ENCODE results near the gene OTOA. TPM values are rescaled to one million over a fixed set of nuclear protein-coding genes. Genes with fewer than 3 reads are reported as not detected.

OTOA gene
- total and polyA plus RNA-seq, 2 donors from 2014 or later: 0.13 to 0.39 TPM

GRCh38 chr16:21703156-21703555 is 39.4 kb downstream of the OTOA start:
- H3K9me3 ChIP-seq (ENCODE audit: control insufficient read depth in 2 of 3, insufficient read depth in 1 of 3, low read length in 3 of 3): no peaks in the 10 kb centered on the region
- FAIRE-seq (no peak), DNase-seq (no peak)
- no peak overlapping the region for H3K27ac ChIP-seq (ENCODE audit: low read depth in 2 of 2, low read length in 2 of 2)
- TF ChIP-seq CTCF (IDR thresholded peaks at IDR 0.05; ENCODE audit: borderline replicate concordance, extremely low read depth, insufficient read depth): no peak
- no peak overlapping the region for H3K4me3 ChIP-seq (ENCODE audit: low read length in 3 of 3)
- intact Hi-C loops (cut with DNase I): no loop called here
- H3K9ac ChIP-seq (ENCODE audit: low read length in 3 of 3): no peak overlapping the region
- H3K4me1 ChIP-seq (ENCODE audit: control insufficient read depth in 2 of 3, insufficient read depth in 2 of 3, low read depth in 1 of 3, low read length in 3 of 3): no peaks in the 10 kb centered on the region
- H3K27me3 ChIP-seq (ENCODE audit: control insufficient read depth, insufficient read depth, low read length): no peaks in the 10 kb centered on the region
- no peaks in the 10 kb centered on the region for H3K36me3 ChIP-seq (ENCODE audit: control insufficient read depth in 2 of 3, insufficient read depth in 3 of 3, low read length in 3 of 3)

GRCh38 chr16:21703589-21704174 is 39.9 kb downstream of the OTOA start:
- Histone ChIP-seq H3K27me3 (ENCODE audit: control insufficient read depth, insufficient read depth, low read length) (no peaks in the 10 kb centered on the region), H3K27ac (ENCODE audit: low read depth in 2 of 2, low read length in 2 of 2) (no peak overlapping the region), H3K9ac (ENCODE audit: low read length in 3 of 3) (no peak overlapping the region), H3K9me3 (ENCODE audit: control insufficient read depth in 2 of 3, insufficient read depth in 1 of 3, low read length in 3 of 3) (no peaks in the 10 kb centered on the region), H3K4me1 (ENCODE audit: control insufficient read depth in 2 of 3, insufficient read depth in 2 of 3, low read depth in 1 of 3, low read length in 3 of 3) (no peaks in the 10 kb centered on the region), H3K36me3 (ENCODE audit: control insufficient read depth in 2 of 3, insufficient read depth in 3 of 3, low read length in 3 of 3) (no peaks in the 10 kb centered on the region), H3K4me3 (ENCODE audit: low read length in 3 of 3) (no peak overlapping the region)
- FAIRE-seq (no peak), DNase-seq (no peak)
- TF ChIP-seq CTCF (IDR thresholded peaks at IDR 0.05; ENCODE audit: borderline replicate concordance, extremely low read depth, insufficient read depth): no peak
- intact Hi-C loops (cut with DNase I): no loop called here

DNA sequence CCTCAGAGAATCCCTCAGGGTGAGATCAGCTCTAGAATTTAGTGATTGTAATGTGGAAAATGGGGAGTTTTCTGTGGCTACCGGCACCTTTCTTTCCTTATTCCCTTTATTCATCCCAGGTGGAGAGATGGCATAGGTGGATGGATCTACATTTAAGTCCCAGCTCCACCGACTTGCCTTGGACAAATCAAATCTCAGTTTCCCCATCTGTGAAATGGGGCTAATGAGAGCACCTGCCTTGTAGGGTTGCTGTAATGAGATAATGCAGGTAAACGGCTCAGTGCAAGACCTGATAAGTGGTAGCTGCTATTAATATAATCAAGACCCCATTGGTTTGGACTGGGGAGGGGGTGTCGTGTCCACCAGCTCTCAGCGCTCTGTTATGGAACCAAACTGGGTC is 40.5 kb downstream of the OTOA start:
- Histone ChIP-seq H3K27ac (ENCODE audit: low read depth in 2 of 2, low read length in 2 of 2) (no peak overlapping the region), H3K9me3 (ENCODE audit: control insufficient read depth in 2 of 3, insufficient read depth in 1 of 3, low read length in 3 of 3) (no peaks in the 10 kb centered on the region), H3K27me3 (ENCODE audit: control insufficient read depth, insufficient read depth, low read length) (no peaks in the 10 kb centered on the region), H3K9ac (ENCODE audit: low read length in 3 of 3) (no peak overlapping the region), H3K36me3 (ENCODE audit: control insufficient read depth in 2 of 3, insufficient read depth in 3 of 3, low read length in 3 of 3) (no peaks in the 10 kb centered on the region), H3K4me1 (ENCODE audit: control insufficient read depth in 2 of 3, insufficient read depth in 2 of 3, low read depth in 1 of 3, low read length in 3 of 3) (no peaks in the 10 kb centered on the region), H3K4me3 (ENCODE audit: low read length in 3 of 3) (no peak overlapping the region)
- no peak for FAIRE-seq
- intact Hi-C loops (cut with DNase I): no loop called here
- DNase-seq: no peak
- no peak for TF ChIP-seq CTCF (IDR thresholded peaks at IDR 0.05; ENCODE audit: borderline replicate concordance, extremely low read depth, insufficient read depth)

GRCh38 chr16:21704733-21705132 is 41.0 kb downstream of the OTOA start:
- H3K9me3 ChIP-seq (ENCODE audit: control insufficient read depth in 2 of 3, insufficient read depth in 1 of 3, low read length in 3 of 3): no peaks in the 10 kb centered on the region
- H3K36me3 ChIP-seq (ENCODE audit: control insufficient read depth in 2 of 3, insufficient read depth in 3 of 3, low read length in 3 of 3): no peaks in the 10 kb centered on the region
- TF ChIP-seq CTCF (IDR thresholded peaks at IDR 0.05; ENCODE audit: borderline replicate concordance, extremely low read depth, insufficient read depth): no peak
- FAIRE-seq (no peak), DNase-seq (no peak)
- H3K27me3 ChIP-seq (ENCODE audit: control insufficient read depth, insufficient read depth, low read length): no peaks in the 10 kb centered on the region
- no peak overlapping the region for H3K9ac ChIP-seq (ENCODE audit: low read length in 3 of 3)
- no peak overlapping the region for H3K27ac ChIP-seq (ENCODE audit: low read depth in 2 of 2, low read length in 2 of 2)
- intact Hi-C loops (cut with DNase I): no loop called here
- no peaks in the 10 kb centered on the region for H3K4me1 ChIP-seq (ENCODE audit: control insufficient read depth in 2 of 3, insufficient read depth in 2 of 3, low read depth in 1 of 3, low read length in 3 of 3)
- no peak overlapping the region for H3K4me3 ChIP-seq (ENCODE audit: low read length in 3 of 3)

All from kidney (tissue), 14 donors.